ENCODE data around the gene TTC17.
"Not testable (repeated sequence)": the region's sequence is repeated elsewhere in the genome, so short reads cannot be mapped to it uniquely, and the experiment has no call there.

The TTC17 gene

GRCh38 chr11:43477491-43477890 lies 118.8 kb downstream of the TTC17 start:
- not testable (repeated sequence) for DNase-seq

- no peak for DNase-seq
Measured at GRCh38 chr11:43486141-43486540, 127.4 kb downstream of the TTC17 start.

DNA sequence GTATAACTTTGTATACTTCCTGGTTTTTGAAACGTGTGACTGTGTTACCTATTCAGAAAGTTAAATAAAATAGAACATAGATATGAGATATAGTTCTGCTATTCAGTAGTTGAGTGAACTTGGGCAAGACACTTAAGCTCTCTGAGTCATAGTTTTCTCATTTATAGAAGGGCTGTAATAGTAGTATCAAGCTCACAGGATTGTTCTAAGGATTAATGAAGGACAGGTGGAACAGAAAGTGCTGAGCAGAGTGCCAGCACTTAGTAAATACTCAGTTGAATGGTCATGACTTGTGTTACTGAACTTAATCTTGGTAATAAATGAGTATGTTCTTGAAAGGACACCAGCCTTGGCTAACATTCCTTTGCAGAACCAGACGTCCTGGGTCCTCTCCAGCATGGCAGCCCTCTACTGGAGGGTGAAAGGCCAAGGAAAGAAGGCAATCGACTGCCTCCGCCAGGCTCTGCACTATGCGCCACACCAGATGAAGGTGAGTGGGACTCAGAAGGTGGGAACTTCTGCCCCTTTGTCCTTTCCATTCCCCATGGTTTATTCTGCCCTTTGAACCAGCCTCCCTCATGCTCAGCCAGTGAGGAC lies 131.2 kb downstream of the TTC17 start:
- no peak for DNase-seq

GRCh38 chr11:43492701-43493100 lies 134.0 kb downstream of the TTC17 start:
- DNase-seq, result no peak

GRCh38 chr11:43493431-43493830 lies 134.7 kb downstream of the TTC17 start:
- no peak for DNase-seq

DNA sequence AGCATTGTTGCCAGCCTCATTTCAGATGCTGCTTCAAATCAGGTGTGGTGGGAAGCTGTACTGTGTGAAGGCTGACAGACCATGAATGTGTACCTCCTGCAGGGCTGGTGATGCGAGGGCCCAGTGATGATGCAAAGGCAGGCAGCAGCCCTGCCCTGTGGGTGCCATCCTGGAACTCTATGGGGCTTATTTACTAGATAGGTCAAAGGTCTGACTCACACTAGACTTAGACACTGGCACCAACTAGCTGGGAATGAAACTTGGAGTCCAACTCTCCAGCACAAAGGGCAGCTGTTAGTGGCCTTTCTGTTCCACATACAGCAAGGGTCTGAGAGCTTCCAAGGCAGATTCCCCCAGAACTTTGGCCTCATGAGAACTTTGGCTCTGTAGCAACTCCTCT lies 138.4 kb downstream of the TTC17 start:
- no peak for DNase-seq

DNA sequence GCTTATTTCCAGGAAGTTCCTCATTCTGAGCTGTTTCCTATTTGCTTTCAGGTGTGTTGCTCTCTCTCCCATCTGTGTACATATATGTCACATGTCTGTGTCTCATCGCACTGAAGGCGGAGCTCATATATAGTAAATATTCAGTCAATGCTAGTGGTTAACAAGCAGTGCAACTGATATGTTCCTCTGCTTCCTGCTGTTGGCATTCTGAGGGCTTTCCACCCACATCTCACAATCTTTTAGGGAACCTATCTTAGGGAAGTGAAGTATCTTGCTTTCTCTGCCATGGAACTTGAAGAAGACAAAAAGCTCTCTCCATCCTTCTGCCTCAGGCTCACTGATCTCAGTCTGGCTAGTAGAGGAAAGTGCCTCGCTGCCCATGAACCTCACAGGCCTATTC lies 139.8 kb downstream of the TTC17 start:
- no peak for DNase-seq

DNA sequence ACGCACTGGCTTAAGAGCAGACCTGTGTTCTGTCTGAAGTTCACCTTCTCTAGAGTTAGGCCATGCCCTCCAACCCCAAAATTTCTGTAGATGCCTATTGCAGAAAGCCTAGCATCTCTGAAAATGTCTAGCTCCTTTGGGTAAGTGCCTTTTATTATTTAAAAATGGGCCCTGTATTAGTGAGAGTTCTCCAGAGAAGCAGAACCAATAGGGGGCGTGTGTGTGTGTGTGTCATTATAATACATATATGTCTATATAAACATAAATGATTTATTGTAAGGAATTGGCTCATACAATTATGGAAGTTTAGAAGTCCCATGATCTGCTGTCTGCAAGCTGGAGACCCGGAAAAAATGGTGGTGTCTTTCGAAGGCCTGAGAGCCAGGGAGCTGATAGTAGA lies 144.7 kb downstream of the TTC17 start:
- DNase-seq, result no peak

- no peak for DNase-seq
Measured at GRCh38 chr11:43504316-43504950, 145.7 kb downstream of the TTC17 start.

DNA sequence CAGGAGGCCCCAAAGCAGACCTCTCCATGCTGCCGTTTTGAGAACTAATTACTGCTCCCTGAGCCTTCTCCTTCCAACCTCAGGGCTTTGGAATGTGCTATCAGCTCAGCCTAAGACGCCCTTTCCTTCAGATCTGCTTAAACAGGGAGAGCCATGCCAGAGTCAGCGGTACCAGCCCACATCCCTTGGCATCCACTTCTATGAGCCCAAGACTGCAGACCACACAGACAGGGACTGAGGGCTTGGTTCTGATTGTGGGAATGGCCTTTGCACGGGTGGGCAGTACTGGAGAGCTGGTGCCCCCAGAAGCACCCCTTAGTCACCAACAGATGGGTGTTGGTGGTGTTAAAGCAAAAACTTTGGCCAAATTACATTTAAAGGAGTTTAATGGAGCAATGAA lies 146.5 kb downstream of the TTC17 start:
- DNase-seq, result no peak

DNA sequence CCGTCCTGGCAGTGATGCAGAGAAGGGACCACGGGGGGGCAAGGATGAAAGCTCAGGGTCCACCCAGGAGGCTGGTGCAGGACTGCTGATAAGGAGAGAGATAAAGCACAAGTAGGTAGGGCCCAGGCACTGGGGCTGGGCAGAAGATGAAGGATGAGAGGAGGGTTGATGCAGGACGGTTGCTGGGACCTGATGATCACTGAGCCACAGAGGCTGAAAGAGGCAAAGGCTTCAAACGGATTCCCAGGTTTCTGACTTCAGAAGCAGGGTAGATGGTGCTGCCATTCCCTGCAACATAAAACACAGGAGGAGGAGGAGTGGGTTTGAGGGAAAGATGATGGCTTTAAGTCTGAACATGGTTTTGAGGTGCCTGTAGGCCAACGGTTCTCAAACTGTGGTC lies 148.5 kb downstream of the TTC17 start:
- no peak for DNase-seq

GRCh38 chr11:43508511-43508918 lies 149.8 kb downstream of the TTC17 start:
- DNase-seq, result no peak

DNA sequence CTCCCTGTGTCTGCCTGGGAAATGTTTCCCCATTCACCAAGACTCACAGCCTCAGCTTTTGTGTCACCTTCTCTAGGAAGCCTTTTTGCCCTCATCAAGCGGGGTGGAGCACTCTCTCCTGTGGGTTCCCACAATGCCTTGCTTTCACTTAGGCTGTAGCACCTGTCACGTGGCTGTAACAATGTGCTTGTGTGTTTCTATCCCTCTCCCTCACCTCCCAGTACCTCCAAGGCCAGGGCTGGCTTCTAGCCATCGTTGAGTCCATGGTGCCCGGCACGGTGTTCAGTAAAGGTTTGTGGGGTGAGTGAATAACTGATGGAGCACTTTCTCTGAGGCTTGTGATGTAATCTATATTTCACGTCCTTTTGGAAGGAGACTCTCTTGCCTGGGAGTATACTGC lies 153.2 kb downstream of the TTC17 start:
- no peak for DNase-seq

DNA sequence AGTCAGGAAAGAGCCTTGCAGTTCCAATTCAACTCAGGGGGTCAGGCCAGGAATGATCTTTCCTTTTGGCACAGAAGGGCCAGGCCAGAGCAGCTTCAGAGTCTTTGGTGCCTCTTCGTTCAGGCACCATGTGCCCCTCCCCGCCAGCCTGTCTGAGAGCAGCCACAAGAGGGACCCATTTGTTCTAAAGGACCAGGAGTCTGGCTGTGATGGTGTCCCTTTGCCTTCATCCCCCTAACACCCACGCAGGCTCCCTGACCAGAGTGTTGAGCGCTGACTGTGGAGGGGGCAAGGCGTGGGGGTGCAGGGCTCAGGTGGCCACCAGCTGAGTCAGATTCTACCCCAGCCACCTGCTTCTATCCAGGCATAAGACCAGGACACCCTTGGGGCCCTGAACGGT lies 156.4 kb downstream of the TTC17 start:
- DNase-seq, result no peak

DNA sequence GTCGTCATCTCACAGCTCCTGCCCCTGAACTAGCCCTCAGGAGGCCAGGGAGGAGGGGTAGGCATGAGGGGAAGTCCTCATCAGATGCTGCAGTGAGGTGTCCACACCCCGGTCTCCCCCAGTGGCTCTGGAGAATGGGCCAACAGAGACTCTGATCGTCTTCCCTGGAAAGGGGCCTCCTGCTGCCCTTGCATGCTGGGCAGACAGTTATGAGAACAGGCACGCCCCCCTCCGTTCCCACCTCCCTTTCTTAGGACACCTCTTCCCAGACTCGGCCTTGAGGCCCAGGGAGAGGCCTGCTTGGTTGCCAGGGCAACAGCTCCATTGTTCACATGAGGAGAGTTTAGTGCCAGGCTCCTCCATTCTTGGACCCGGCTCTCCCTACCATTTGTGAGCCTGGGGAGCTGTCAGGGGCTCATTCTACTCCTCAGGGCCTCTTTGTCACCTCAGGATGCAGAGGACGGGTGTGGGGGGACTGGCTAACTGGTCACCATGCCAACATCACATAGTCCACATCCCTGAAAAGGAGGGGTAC lies 157.7 kb downstream of the TTC17 start:
- no peak for DNase-seq

DNA sequence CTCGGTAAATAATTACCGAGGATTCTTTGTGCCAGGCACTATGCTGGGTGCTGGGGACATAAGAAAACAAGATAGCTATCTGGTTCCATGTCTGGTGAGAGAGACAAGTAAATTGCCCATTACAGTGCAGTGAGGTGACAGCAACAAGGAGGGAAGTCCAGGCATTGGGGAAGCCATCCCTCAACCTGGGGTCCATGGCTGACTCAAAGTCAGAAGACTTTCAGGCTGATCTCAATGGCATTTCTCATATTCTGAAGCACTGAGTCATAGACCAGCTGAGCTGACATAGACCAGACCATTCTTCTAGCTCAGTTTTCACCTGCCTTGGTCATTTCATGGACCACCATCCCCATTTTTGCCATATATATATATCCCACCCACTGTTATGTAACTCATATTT lies 158.8 kb downstream of the TTC17 start:
- DNase-seq, result no peak

GRCh38 chr11:43518408-43519160 lies 159.9 kb downstream of the TTC17 start:
- no peak for DNase-seq

DNA sequence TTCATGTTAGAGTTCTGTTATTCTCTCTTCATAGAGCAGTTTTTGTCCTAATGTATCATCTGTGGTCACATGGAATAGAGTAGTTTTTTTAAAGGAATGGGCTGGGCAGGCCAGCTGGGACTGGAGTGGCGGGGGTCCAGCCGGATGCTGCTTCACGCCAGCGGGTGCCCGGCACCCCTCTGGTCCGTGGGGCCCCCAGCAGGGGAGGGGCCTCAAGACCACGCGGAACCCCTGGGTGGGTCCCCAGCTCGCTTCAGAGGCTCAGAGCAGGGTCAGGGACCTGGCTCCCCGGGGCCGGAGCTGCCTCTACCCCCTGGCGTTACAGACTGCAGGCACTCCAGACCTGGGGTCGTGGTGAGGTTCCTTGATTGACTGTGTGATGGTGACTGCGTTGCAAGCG lies 162.8 kb downstream of the TTC17 start:
- no peak for DNase-seq

GRCh38 chr11:43523632-43524031 lies 164.9 kb downstream of the TTC17 start:
- no peak for DNase-seq

DNA sequence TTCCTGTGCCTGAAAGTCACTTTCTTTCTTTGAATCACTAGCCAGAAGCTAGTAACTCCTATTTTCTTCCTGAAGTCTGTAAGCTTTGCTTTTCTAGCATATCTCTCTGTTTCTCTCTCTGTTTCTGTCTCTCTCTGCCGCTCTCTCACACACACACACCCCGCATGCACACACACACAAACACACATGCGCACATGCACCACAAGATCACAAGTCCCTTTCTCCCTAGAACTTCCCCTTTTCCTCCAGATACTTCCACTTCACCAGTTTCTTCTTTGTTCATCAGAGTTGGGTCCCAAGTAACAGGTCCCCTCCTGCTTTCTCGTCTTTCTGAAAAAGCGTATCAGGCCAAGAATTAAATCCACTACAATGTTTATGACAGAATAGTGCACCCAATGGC lies 173.3 kb downstream of the TTC17 start:
- DNase-seq, result no peak

- DNase-seq, result no peak
Measured at GRCh38 chr11:43537833-43538615, 179.3 kb downstream of the TTC17 start.

GRCh38 chr11:43541993-43542392 lies 183.3 kb downstream of the TTC17 start:
- DNase-seq, result no peak
